Activated T-cell treated with anti-CD3 and anti-CD28 coated beads for 48 hours (primary cell): ENCODE measurements around the gene NPHP4.

Experiments
- DNase-seq: peaks from one replicate; pipeline ENCODE4 v3.0.0-alpha.2; 2020; ENCODE audit warnings: low read depth

The NPHP4 gene

GRCh38 chr1:5970610-5971273, 21.5 kb downstream of the NPHP4 start:
- no peak for DNase-seq

DNA sequence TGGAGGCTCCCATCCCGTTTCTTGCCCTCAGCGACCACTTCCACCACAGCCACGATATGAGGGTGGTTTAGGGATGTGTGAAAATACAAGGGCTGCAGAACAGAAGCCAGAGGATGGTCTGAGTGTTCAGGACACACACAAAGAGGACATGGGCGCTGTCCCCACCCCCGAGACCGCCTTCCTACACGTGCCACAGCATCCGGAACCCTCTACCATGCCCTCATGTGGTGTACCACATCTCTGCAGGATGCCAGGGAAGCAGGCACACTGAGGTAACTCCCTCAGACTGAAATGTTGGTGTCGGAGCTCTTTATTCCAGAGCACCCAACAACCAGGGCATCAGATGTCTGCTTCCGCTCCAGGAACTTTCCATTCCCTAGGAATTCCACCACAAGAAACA, 23.1 kb downstream of the NPHP4 start:
- no peak for DNase-seq

DNA sequence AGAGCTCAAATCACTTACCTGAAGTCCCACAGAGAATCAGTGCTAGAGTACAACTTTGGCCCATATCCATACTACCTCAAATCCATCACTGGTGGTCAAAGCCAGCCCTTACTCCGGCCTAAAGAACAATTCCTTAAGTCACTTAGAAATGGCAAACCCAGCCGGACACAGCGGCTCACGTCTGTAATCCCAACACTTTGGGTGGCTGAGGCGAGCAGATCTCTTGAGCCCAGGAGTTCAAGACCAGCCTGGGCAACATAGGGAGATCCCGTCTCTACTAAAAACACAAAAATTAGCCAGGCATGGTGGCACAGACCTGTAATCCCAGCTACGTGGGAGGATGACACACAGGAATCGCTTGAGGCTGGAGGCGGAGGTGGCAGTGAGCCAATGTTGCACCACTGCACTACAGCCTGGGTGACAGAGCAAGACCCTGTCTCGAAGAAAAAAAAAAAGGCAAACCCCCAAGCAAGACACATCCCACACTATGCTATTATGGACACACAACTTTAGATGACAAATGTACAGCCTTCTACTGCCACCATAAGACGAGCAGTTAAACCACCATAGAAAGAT, 24.0 kb downstream of the NPHP4 start:
- no peak for DNase-seq

- no peak for DNase-seq
These were observed 24.7 kb downstream of the NPHP4 start for GRCh38 chr1:5967351-5968160.

GRCh38 chr1:5966543-5967205, 25.6 kb downstream of the NPHP4 start:
- DNase-seq, result no peak

DNA sequence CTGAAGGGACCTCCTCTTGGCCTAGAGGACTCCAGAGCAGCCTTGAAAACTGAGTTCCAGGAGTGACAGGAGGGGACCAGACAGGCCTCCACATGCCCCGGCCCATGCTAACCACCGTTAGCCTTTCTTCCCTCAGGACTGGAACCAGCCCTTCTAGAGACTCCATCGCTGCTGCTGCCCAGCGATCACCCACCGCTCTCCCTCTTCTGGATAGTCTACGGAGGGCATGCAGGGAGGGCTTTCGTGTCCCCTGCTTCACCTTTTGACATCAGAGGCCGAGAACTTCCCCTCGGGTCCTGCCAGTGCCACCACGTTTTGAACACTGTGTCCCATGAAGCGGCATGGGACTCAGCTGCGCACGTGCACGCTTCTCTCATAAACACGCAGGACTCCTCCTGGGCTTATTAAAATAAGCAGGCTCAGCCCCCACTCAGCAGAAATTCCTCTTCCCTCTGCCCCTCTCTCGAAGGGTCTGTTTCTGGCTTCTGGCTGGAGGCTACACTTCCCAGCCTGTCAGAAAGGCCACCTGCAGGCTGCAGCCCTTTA, 26.6 kb downstream of the NPHP4 start:
- DNase-seq, result no peak

DNA sequence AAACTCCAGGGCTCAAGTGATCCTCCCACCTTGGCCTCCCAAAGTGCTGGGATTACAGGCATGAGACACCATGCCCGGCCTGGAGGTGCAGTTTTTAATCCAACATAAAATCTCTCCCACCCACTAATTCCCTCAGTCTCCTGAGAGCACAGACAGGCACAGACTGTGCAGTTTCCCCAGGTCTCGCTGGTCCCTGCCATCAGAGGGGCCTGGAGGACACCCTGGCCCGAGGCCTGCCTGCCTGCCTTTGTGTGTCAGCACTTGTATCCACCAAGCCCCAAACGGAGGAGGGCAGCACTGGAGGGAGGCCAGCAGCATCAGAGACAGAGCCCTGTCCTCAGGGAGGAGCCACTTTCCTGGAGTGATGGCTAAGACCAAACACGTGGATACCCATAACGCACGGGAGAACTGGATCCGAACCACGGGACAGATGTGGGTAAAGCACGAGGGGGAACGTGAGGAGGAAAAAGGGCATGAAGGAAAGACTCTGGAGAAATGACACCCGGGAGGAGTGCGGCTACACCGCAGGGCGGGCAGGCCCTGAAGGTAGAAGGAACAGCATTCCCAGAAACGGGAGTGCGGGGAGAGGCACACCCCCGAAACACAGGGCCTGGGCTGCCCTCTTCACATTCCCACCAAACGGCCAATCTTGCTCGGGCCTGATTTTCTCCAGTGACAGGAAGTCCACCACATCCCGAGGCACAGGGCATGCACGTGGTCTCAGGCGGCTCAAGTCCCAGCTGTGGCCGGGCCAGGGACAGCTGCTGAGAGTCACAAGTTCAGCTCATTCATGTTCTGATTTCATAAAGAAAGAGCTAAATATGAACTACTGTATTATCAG, 29.7 kb downstream of the NPHP4 start:
- no peak for DNase-seq

DNA sequence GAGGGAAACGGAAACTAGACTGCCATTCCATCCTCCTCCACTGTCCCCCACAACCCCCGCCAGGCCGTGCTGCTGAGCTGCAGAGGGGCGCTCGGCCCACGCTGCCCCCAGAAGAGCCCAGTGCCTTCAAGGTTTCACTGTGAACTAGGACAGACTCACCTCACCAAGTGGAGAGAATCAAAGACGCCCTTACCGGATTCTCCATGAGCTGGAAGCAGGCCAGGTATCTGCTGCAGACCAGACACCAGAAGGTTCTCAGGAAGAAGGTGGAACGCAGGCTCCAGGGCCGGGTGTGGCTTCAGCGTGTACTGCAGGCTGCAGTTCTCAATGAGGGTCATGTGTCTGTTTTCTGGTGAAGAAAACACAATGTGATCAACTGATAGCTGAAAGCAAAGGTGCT, 30.6 kb downstream of the NPHP4 start:
- no peak for DNase-seq

DNA sequence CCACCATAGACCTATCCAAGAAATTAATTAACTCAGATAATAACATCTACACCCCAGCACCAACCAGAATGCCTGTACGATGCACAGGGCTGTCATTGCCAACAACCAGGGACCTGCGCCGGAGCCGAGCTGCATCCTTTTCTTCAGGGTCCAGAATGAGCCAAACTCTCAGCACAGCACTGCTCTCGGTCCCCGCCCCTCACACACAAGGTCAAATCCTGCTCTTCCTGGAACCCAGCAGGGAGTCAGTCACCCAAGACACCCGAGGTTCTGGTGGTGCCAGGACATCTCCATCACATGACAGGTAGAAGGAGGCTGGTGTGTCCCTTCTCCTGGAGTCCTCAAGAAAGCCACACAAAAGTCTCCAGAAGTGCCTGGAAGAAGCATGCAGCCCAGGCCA, 31.9 kb downstream of the NPHP4 start:
- no peak for DNase-seq

DNA sequence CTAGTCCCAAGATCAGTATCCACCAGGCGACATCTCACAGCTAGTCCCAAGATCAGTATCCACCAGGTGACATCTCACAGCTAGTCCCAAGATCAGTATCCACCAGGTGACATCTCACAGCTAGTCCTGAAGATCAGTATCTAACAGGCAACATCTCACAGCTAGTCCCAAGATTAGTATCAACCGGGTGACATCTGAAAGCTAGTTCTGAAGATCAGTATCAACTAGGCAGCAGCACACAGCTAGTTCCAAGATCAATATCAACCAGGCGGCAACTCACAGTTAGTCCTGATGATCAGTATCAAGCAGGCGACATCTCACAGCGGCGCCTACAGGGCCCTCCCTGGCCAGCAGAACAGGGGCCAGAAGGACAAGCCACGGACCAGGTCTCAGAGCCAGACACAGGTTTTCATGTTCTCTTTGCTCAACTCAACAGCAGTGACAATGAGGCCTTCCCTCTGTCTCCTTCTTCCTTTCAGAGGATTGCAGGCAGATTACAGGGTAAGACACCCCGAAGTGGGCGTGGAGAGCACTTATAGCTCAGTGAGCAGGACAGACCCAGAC, 32.5 kb downstream of the NPHP4 start:
- no peak for DNase-seq

DNA sequence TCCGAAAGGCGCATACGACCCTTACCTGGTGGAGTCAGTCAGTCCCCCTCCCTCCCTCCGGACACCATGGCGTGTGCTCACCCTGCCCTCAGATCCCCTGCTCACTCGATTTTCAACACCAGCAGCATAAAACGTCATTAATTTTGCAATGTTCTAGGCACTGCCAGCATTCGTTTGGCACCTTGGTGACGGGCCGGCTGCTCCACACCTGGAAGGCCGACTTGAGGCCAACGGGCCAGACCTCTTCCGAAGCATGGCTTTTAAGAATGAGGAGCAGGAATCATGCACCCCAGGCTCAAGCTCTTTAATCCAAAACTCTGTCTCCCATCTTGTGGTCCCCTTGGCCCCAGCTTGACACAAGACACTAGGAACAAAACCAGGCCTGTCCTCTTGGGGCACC, 33.1 kb downstream of the NPHP4 start:
- DNase-seq, result no peak

- DNase-seq, result no peak
These were observed 36.0 kb downstream of the NPHP4 start for GRCh38 chr1:5956022-5956830.

GRCh38 chr1:5955479-5955977, 36.7 kb downstream of the NPHP4 start:
- DNase-seq, result no peak

GRCh38 chr1:5954964-5955363, 37.3 kb downstream of the NPHP4 start:
- no peak for DNase-seq

DNA sequence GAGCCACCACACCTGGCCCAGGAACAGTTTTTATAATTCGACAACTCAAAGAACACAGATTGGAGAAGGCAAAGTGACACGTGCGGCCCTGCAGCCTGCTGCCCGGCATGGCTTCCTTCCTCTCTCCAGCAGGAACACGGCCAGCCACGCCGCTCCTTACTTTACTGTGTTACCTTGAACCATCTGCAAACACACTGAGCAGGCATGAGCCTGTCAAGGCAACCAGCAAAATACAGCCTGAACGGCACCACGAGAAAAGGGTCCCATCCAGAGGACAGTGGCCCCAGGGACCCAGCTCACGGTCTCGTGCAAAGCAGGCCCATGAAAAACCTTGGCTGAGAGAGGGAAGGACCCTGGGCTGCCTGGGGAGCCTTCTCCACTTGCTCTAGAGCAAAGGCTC, 38.8 kb downstream of the NPHP4 start:
- no peak for DNase-seq

DNA sequence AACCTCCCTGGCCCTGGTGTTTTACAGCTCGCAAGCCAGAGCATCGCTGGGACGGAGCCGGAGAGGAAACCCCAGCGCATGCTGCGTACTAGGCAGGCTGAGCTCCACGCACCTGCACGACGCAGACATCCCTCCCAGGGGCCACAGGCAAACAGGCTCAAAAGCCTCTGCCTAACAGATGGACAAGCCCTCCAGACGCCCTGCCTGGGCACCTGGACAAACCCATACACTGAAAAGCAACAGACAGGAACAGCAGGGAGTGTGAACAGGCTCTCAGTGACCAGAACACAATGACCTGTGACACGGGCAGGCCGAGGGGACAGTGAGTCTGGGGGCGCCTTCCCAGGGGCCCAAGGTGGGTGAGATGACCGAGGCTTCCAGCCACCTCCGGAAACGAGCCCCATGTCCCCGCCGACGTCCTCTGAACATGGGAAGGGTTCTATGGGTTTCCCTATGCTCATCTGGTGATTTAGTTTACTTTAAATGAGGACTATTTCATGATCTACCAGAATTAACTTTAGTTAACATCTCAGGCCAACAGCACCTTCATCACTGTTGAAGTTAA, 40.3 kb downstream of the NPHP4 start:
- no peak for DNase-seq

GRCh38 chr1:5950994-5951785, 41.0 kb downstream of the NPHP4 start:
- DNase-seq, result no peak

- DNase-seq, result no peak
These were observed 41.9 kb downstream of the NPHP4 start for GRCh38 chr1:5950201-5950895.

DNA sequence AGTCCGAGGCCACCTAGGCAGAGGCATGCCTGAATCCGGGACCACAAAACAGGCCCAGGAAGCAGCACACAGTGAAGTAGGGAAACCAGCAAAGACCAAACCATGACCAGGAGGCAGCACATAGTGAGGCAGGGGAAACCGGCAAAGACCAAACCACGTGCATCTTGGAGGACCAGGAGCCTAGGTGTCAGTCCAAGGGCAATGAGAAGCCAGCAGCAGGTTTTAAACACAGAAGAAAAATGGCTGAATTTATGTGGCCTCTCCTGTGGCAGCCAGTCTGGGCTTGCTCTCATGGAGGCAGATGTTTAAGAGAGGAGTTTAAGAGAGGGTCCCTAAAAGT, 42.5 kb downstream of the NPHP4 start:
- no peak for DNase-seq
